ENCODE results near the gene CCR8. TPM values are rescaled to one million over a fixed set of nuclear protein-coding genes. Genes with fewer than 3 reads are reported as not detected.

CCR8 gene
- total RNA-seq, 1 donor from 2014 or later = not detected

- no peaks in the 10 kb centered on the region for H3K36me3 ChIP-seq
- no peaks in the 10 kb centered on the region for H3K27me3 ChIP-seq
- no peak overlapping the region for H3K27ac ChIP-seq
- TF ChIP-seq POLR2AphosphoS5 (IDR thresholded peaks at IDR 0.05; ENCODE audit: insufficient read depth in 1 of 2, low read depth in 1 of 2) (no peak), CTCF (IDR thresholded peaks at IDR 0.05) (no peak), POLR2A (IDR thresholded peaks at IDR 0.05) (no peak)
- no peak for DNase-seq (ENCODE audit: extremely low spot score in 2 of 2)
- no peak overlapping the region for H3K4me3 ChIP-seq
- no peaks in the 10 kb centered on the region for H3K4me1 ChIP-seq
- no peaks in the 10 kb centered on the region for H3K9me3 ChIP-seq
- intact Hi-C loops (cut with DNase I) = no loop called here
Measured at GRCh38 chr3:39344746-39345344, 15.3 kb downstream of the CCR8 start.

- TF ChIP-seq POLR2A (IDR thresholded peaks at IDR 0.05) (no peak), CTCF (IDR thresholded peaks at IDR 0.05) (no peak), POLR2AphosphoS5 (IDR thresholded peaks at IDR 0.05; ENCODE audit: insufficient read depth in 1 of 2, low read depth in 1 of 2) (no peak)
- DNase-seq (ENCODE audit: extremely low spot score in 2 of 2) = no peak
- no peaks in the 10 kb centered on the region for H3K27me3 ChIP-seq
- intact Hi-C loops (cut with DNase I) = no loop called here
- H3K9me3 ChIP-seq = no peaks in the 10 kb centered on the region
- H3K36me3 ChIP-seq = no peaks in the 10 kb centered on the region
- H3K4me3 ChIP-seq = no peak overlapping the region
- no peaks in the 10 kb centered on the region for H3K4me1 ChIP-seq
- H3K27ac ChIP-seq = no peak overlapping the region
Measured at GRCh38 chr3:39346785-39347585, 17.5 kb downstream of the CCR8 start.

GRCh38 chr3:39347586-39347876, 18.0 kb downstream of the CCR8 start:
- Histone ChIP-seq H3K9me3 (no peaks in the 10 kb centered on the region), H3K27me3 (no peaks in the 10 kb centered on the region), H3K4me3 (no peak overlapping the region), H3K4me1 (no peaks in the 10 kb centered on the region), H3K36me3 (no peaks in the 10 kb centered on the region), H3K27ac (no peak overlapping the region)
- intact Hi-C loops (cut with DNase I) = no loop called here
- TF ChIP-seq POLR2AphosphoS5 (IDR thresholded peaks at IDR 0.05; ENCODE audit: insufficient read depth in 1 of 2, low read depth in 1 of 2) (no peak), CTCF (IDR thresholded peaks at IDR 0.05) (no peak), POLR2A (IDR thresholded peaks at IDR 0.05) (no peak)
- no peak for DNase-seq (ENCODE audit: extremely low spot score in 2 of 2)

- H3K4me3 ChIP-seq = no peak overlapping the region
Measured at GRCh38 chr3:39349080-39349479, 19.6 kb downstream of the CCR8 start.

More at GRCh38 chr3:39349080-39349479, 19.6 kb downstream of the CCR8 start:
- no peaks in the 10 kb centered on the region for H3K36me3 ChIP-seq
- H3K9me3 ChIP-seq = no peaks in the 10 kb centered on the region
- no peaks in the 10 kb centered on the region for H3K4me1 ChIP-seq
- intact Hi-C loops (cut with DNase I) = no loop called here
- no peaks in the 10 kb centered on the region for H3K27me3 ChIP-seq
- peak in 1 of 2 donors; percentile 56 for DNase-seq (ENCODE audit: extremely low spot score in 2 of 2)
- no peak for TF ChIP-seq POLR2A (IDR thresholded peaks at IDR 0.05)
- no peak for TF ChIP-seq CTCF (IDR thresholded peaks at IDR 0.05)
- no peak for TF ChIP-seq POLR2AphosphoS5 (IDR thresholded peaks at IDR 0.05; ENCODE audit: insufficient read depth in 1 of 2, low read depth in 1 of 2)
- no peak overlapping the region for H3K27ac ChIP-seq

All from vagina (tissue), 2 donors.